GM19438 (cell line): ENCODE measurements around the gene DAAM1.

Source experiments
- ATAC-seq: cut with Tn5 transposase; IDR thresholded peaks from one replicate; pipeline ENCODE4 v1.9.1; 2021; ENCODE audit warnings: low read depth; ENCODE audit not compliant: unreplicated experiment

DAAM1 gene

DNA sequence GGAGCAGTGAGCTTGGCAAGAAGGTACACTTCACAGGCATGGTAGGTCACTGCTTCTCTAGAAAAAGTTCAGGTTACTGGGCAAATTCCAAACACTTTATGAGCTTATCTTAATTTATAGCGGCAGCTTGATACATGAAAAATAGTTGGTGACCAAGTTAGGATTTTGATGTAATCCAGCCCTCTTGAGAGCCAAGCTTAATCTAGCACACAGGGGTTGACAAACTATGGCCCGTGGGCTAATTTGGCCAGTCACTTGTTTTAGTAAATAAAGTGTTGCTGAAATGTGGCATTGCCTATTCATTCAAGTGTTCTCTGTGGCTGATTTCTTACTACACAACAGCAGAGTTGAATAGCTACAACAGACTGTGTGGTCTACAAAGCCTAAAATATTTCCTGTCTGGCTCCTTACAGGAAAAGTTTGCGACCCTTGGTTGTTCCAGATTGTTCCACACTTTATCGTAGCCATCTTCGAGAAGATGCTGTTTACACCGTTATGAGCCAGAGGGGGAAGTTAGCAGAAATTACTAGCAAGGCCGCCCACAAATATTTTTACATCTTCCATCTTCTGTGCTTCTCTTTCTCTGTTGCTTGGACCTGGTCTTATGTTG lies 120.9 kb downstream of the DAAM1 start:
- ATAC-seq = no peak

DNA sequence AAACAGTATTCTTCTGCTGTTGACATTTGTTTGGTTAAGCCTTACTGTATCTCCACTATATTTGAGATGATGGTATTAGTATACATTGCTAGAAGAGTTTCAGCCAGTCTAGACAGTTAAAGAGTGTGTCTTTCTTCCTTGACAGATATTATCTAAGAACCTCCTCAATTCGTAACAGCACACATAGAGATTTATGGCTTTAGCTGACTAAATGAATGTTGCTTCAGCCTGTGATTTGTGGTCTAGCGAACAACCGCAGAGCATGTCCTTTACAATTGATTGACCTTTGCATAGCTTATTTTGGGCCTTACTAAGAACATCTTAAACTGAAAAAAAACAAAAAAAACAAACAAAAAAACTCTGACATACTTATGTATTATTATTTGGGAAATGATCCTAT lies 122.2 kb downstream of the DAAM1 start:
- no peak for ATAC-seq

DNA sequence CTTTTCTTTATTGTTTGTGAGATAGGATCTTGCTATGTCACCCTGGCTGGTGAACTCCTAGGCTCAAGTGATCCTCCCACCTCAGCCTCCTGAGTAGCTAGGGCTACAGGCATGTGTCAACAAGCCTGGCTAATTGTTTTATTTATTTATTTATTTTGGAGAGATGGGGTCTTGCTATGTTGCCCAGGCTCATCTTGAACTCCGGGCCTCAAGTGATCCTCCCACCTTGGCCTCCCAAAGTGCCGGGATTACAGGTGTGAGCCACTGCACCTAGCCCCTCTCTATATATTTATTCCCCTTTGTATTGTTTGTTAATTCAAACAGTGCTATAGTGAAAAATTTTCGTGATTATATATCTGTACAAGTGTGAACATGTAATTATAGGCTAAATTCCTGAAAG lies 123.3 kb downstream of the DAAM1 start:
- ATAC-seq = no peak

DNA sequence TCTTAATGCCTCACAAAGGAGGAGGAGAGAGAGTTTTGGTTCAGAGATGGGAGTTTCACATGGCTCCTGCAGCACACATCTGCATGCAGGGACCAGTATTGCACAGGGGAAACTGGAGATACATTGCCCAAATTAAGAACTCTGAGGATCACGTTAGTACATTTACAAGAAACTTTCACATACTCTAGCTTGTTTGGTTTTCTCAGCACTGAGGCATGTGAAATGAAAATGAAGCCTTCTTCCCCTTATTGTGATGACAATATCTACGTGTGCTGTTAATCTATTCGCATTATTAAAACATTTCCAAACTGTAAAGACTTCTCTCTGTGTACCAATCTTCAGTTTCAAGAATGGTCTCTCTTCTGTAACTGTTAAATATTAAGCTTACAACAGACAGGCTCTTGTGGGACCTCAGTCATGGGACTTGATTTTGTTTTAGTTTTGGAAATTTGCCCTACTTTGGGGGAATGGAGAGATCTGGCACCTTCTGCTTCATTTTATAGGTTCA lies 124.7 kb downstream of the DAAM1 start:
- peak; percentile 77 for ATAC-seq

DNA sequence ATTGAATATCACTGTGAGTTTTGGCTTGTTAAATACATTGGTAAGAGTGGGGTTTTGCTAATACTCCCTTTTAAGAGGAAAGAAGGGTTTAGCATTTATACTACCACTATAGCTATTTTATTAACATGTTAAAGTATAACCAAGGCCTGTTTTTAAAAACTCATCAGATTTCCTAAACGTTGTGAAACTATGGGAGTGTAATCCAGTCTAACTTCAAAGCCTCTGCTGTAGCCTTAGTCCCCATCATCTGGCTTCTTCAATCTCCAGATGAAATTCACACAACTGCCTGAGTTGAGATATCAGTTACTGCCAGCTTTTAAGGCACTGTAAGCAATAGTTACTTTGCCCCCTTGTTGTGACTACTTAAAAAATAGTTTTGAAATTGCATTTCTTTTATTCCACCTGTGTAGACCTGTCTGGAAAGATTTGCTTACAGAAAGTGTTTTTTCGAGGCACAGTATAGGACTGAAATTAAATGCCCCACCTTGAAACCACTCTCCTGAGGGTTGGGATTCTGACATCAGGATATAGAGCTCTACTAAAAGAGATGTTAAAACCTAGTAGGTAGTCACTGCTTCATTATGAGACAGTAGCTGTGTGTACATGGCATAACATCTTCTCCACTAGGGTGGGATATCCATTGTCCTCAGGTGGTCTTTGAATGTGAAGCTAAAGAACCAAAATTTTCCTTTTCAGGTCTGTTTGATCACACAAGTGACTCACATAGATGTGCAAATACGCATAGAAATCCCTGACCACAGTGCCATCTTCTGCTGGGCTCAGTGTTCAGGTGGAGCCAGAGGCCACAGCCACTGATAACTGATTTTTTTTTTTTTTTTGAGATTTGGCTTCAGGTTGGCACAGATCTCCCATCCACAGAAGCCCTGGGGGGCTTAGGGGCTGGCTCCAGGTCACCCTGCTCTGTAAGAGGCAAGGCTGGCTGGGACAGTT lies 125.5 kb downstream of the DAAM1 start:
- ATAC-seq = no peak

DNA sequence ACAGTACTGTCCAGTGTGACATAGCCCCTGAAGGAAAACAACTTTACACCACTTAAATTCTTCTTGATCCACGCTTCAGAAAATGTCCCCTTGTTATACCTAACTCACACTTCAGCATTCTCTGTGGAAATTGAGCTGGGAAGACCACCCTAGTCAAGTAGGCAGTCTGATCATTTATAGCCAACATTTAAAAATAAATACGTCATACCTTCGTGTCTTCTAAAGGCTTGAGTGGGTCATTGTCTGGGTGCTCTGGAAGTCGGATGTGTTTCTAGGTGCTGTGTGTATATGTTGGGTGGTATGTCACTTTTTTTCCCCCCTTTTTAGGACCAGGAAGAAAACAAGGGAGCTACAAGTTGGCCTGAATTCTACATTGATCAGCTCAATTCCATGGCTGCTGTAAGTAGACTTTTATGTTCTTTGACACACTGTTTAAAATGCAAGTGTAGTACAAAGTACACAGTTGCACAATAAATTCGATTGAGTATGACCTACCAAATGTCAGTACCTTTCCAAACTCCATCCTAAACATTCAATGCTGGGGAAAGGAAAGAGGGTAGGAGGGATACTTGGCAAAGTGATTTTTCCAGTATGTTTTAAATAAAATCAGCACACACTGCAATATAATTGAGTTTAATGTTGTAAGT lies 126.6 kb downstream of the DAAM1 start:
- no peak for ATAC-seq

DNA sequence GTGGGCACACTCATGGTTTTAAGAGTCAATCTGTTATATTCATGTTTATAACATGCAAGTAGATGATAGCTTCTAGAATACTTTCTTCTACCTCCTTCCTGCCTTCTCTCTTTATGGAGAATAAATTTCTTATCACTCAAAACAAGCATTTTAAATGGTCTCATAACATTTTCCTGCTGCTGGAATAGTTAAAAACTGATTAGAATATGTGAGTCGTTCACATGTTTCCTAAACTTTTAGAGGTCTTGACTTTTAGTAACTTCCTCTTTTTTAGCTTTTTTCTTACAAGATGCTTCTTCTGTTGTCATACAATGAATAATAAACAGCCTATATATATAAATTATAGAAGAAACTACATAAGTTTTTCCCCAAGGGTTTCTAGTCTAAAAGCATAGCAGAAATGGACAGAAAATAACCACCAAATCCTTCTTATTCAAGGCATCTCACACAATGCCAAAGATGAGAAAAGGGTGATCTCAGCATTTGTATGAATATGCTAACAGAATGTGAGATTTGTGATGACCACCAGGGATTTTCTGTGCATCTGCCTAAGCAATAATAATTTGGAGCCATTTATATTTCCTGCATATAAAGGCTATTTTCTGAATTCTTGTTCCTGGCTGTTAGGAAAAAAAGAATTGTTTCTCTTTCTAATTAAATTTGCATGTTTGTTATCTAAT lies 127.8 kb downstream of the DAAM1 start:
- no peak for ATAC-seq

DNA sequence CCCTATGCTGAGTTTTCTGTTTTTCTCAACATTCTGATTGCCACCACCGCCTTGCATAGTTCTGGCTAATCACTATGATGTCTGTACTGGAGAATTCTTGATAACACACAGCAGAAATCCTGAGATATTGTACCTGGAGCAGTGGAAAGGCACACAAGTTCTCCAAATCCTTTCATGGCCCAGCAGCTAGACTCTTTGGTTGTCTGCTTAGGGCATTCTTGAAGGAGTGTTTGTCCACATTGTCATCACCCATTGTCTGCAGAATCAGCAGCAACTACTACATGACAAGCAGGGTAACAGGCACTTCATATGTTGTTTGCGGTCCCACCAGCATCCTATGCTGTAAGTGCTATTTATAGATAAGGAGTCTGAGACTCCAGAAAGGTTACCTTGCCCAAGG lies 128.9 kb downstream of the DAAM1 start:
- ATAC-seq = no peak

DNA sequence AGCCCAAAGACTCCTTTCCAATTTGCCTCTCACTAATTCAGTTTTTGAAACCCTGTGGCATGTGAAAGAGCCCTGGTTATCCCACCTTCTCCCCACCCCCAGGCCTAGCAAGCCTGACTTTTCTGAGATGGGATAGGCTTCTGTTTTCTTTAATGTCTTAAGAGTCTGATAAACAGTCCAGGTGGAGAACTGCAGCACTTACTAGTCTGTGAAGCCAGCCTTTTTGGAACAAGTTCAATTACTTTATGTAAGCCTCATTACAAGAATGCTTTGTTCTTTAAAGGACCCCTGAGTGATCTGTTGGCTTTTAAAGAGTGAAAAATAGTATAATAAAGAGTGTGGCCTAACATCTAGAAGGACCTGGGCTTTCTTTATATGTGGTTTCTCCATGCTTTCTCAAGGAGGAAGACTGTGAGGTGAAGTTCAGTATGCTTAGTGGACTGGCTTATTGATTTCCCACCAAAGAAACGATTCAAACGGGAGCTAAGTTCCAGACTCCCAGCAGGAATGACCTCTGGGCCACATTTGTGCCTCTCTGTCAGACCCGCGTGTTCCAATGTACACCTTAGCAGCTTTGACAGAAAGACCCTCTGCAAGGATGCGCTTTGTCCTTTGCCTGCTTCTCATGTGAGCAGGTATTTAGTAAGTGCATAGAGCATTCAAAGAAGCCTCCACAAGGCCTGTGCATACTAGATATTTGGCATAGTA lies 129.5 kb downstream of the DAAM1 start:
- no peak for ATAC-seq

DNA sequence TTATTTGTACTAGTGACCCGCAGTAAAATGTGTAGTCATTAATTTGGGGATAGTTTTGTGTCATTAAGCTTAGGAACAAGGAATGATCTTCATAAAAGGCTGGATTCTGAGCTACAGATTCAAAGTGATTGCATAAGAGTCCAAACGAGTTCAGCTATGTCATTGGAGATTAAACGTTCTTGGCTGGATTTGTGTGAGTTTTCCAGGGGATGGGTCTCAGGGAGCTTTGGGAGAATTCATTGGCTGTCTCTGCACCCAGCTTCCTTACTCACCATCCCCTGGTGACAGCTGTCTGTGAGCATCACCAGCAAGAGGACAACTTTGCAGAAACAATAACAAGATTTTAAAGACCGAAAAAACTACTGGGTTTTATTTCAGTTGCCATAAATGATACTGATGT lies 130.4 kb downstream of the DAAM1 start:
- no peak for ATAC-seq

DNA sequence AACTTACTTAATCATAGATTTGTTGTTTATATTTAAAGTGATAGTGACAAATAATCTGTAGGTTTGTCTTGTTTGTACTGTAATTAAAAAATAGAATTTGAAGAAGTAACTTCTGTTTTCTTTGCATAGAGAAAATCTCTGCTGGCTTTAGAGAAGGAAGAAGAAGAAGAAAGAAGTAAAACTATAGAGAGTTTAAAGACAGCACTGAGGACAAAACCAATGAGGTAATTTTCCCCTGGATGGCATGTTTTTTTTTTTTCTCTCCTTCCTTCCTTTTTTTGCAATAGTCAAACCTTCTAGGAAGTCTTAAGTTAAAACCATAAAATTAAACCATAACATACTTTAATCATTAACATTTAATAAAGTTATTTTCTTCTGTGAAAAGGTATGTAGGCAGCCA lies 131.9 kb downstream of the DAAM1 start:
- no peak for ATAC-seq

DNA sequence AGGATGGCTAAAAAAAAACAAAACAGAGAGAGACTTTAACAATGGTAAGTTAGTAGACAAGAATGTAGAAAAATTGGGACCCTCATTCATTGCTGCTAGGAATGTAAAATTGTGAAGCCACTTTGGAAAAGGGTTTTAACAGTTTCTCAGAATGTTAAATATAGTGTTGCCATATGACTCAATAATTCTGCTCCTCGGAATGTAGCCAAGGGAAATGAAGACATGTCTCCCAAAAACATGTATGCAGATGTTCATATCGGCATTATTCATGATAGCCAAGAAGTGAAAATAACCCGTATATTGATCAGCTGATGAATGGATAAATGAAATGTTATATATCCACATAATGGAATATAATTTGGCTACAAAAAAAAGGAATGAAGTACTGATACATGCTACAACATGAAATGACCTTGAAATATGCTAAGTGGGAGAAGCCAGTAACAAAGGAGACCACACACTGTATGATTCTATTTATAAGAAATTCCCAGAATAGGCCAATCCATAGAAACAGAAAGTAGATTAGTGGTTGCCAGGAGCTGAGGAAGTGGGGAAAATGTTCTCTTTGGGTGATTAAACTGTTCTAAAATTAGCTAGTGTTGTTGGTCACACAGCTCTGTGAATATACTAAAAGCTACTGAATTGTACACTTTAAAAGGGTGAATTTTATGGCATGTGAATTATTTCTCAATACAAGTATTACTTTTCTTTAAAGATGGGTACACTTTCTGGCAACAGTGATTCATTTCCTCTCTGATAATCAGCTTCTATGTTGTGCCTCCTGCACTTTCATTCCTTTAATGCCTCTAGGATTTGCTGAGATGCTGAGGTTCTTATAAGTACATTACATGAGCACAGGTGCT lies 132.5 kb downstream of the DAAM1 start:
- no peak for ATAC-seq

DNA sequence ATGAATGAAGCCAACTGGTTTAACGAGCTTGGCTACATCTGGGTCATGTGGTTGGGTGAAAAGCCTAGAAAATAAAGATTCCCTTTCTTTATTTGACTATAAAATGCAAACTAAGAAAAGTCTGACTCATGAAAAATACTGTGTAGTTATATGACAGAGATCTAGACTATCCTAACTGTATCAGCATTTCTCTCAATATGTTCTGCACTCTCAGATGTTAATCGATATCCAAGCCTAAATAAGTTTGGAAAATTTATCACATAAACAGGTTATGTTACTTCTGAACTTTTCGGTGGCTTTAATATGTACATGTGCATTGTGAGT lies 133.1 kb downstream of the DAAM1 start:
- ATAC-seq = no peak

DNA sequence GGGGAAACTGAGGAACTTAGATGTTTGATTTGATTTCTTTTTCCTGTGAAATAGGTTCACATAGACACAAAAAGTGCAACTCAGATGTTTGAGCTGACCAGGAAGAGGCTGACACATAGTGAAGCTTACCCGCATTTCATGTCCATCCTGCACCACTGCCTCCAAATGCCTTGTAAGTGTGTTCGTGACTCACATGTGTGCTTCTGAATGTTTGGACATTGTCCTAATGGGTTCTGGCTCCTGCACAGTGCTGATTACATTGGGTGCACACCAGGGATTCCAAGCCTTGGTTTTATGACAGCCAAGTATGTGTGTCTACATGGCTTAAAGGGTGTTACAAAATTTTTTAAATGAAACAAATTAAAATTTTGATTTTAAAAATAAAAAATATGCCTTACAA lies 137.4 kb downstream of the DAAM1 start:
- ATAC-seq = no peak

DNA sequence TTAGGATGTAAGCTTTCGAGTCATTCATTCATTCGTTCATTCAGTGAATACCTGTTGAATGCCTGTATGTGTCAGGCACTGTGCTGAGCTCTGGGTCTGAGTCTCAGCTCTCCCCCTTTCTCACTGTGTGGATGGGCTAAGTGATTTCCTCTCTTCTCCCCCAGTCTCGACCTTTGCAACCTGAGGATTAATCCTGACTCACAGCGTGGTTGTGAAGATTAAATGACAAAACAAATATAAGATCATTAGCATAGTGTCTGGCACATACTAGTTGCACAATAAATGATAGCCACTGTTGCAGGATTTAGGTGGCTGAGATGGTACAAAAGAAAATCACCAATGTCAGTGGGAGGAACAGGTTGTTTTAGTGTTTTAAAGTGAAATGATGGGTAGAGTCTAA lies 140.0 kb downstream of the DAAM1 start:
- ATAC-seq = no peak

DNA sequence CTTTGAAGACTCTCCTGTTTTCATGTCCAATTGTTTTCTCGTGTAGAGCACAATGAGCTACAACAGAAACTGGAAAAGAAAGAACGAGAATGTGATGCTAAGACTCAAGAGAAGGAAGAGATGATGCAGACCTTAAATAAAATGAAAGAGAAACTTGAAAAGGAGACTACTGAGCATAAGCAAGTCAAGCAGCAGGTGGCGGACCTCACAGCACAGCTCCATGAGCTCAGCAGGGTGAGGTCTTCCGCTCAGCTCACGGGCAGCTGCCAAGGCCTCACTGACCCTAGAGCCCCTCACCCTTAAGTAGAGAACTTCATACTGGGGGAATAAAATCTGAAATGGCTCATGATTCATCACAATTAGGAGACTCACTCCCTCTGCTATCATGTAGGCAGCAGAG lies 142.0 kb downstream of the DAAM1 start:
- ATAC-seq = no peak

DNA sequence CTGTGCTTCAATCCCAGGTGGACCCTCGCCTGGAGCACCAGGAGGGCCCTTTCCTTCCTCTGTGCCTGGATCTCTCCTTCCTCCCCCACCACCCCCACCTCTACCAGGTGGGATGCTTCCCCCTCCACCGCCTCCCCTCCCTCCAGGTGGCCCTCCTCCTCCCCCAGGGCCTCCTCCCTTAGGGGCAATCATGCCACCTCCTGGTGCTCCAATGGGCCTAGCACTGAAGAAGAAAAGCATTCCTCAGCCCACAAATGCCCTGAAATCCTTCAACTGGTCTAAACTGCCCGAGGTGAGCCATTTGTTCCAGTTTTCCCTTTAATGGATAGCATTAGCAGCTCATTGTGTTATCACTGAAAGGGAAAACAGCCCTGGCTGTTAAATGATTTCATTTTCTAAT lies 142.8 kb downstream of the DAAM1 start:
- no peak for ATAC-seq

DNA sequence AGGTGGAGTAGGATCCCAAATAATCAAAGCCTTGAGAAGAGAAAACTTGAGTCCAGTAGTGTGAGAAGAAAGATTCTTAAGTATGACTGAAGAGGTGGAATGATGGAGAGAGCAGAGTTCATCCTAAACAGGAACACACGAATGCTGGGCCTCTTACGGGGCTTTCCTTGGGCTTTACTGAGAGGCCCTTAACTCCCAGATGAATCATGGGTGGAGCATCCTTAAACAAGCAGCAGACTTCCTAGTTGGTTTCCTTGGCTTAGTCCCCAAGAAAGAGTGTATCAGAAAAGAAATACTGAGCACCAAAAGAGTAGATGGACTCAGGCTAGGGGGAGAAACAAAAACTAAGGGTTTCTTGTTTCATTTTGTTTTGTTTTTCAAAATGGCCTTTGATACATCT lies 144.3 kb downstream of the DAAM1 start:
- ATAC-seq = no peak

DNA sequence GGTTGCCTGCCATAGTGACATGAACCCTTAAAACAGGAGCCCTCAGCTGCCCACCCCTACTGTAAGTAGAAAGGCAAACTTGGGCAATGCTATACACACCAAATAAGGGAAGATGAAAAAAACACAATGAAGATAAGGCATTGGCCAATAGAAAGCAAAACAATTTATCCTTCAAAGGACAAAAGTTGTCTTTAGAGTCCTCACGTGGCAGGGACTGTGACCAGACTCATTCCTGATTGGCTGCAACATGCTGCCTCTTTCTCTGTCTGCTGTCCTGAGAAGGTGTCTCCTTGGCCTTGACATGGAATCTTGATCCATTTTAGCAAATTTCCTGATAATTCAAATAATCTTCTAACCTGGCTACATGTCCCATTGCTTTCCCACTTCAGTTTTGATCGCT lies 144.8 kb downstream of the DAAM1 start:
- ATAC-seq = no peak

DNA sequence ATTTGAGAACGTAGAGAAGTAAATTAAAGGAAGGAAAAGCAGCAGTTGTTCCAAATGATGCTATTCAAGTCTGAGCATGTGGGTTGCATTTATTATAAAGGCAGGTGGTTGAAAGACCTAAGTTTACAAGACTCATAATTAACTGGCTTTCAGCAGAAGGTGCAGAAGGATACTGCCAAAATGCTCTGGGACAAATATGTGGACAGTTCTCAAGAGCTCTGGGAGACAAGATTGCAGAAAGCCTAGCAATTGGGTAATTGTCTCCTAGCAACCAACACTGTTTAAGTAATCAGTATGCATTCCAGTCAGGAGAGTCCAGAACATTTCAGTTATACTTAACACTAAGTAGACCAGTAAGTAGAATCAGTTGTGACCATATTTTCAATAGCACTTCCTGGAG lies 145.2 kb downstream of the DAAM1 start:
- ATAC-seq = no peak
